GM12873 (cell line): Measurements from ENCODE around the gene CACNG6.

ENCODE experiments used
- TF ChIP-seq, protein P1 (sequence below): IDR thresholded peaks from 2 replicates; pipeline ENCODE4 v1.5.1; 2012; ENCODE audit warnings: low read depth, mild to moderate bottlenecking, moderate library complexity, low read length, control low read depth; ENCODE audit not compliant: insufficient read depth; ENCODE audit errors: missing control alignments

Gene CACNG6

GRCh38 chr19:53977429-53977990, 13.9 kb upstream of the CACNG6 start:
- TF ChIP-seq, protein P1, sequence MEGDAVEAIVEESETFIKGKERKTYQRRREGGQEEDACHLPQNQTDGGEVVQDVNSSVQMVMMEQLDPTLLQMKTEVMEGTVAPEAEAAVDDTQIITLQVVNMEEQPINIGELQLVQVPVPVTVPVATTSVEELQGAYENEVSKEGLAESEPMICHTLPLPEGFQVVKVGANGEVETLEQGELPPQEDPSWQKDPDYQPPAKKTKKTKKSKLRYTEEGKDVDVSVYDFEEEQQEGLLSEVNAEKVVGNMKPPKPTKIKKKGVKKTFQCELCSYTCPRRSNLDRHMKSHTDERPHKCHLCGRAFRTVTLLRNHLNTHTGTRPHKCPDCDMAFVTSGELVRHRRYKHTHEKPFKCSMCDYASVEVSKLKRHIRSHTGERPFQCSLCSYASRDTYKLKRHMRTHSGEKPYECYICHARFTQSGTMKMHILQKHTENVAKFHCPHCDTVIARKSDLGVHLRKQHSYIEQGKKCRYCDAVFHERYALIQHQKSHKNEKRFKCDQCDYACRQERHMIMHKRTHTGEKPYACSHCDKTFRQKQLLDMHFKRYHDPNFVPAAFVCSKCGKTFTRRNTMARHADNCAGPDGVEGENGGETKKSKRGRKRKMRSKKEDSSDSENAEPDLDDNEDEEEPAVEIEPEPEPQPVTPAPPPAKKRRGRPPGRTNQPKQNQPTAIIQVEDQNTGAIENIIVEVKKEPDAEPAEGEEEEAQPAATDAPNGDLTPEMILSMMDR = no peak

DNA sequence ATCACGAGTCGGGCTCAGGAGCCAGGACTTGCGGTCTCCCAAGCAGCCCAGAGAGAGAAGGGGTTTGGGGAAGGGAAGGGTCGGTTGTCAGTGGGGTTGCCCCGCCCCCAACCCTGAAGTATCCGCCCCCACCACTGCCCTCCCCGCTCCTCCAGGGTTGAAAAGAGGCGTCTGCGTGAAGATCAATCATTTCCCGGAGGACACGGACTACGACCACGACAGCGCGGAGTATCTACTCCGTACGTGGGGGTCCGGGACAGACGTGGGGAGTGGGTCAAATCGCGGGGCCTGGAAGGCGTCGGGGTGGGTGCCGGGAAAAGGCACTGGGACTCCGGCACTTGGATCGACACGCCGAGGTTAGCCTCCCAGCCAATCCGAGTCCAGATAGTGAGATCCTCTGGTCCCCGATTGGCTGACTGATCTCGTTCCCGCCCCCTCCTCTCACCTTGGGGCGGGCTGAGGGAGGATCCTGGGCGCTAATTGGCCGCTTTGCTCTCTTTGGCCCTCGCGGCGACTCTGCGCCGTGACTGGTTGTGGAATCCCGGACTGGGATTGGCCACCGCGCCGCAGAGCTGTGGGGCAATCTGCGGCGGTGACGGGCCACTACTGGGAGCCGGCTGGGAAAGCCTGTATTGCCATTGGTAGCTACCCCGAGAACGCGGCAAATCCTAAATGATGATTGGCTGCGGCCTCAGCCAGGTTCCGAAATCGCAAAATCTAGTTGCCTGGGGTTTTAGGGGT, 13.3 kb upstream of the CACNG6 start:
- TF ChIP-seq, protein P1 = no peak

GRCh38 chr19:53978975-53979801, 12.2 kb upstream of the CACNG6 start:
- TF ChIP-seq, protein P1 = no peak

GRCh38 chr19:53980539-53981375, 10.7 kb upstream of the CACNG6 start:
- TF ChIP-seq, protein P1 = no peak

DNA sequence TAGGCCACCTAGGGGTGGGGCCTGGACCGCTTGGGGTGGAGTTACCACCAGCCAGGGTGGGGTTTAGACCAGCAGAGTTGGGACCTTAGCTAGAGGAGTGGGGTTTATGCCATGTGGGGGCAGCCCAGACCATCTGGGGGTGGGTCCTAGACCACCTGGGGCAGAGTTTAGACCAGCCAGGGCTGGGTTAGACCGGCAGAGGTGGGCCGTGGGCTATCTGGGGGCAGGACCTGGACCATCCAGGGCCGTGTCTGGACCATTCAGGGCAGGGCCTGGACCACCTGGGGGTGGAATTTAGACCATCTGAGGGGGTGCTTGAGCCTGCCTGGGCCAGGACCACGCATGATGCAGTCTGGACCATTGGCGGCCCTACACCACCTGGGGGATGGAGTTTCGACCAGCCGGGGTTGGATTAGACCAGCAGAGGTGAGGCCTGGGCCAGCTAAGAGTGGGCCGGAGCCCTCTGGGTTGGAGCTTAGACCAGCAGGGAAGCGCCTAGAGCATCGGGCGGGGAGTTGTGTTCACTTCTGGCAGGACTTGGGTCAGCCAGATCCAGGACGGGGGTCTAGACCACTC, 10.0 kb upstream of the CACNG6 start:
- TF ChIP-seq, protein P1 = no peak

GRCh38 chr19:53982001-53982451, 9.4 kb upstream of the CACNG6 start:
- TF ChIP-seq, protein P1 = no peak
